Thyroid gland (tissue), 4 donors: ENCODE results near the gene PIGR. TPM values are rescaled to one million over a fixed set of nuclear protein-coding genes. Genes with fewer than 3 reads are reported as not detected.

ENCODE experiments used
- DNase-seq, 2 donors: peaks; one replicate each; pipeline ENCODE4 v3.0.0-alpha.2; 2019
- H3K27ac ChIP-seq, 3 donors: fragments of 200-600 bp; sonication (generic); 1 replicate in 2 of 3; 2 replicates in 1 of 3; pipeline ENCODE4 v1.5.1; 2016 to 2019; ENCODE audit warnings: mild to moderate bottlenecking in 1 of 3, moderate library complexity in 1 of 3
- H3K27me3 ChIP-seq: fragments of 200-600 bp; sonication (generic); one replicate; pipeline ENCODE4 v1.5.1; 2019
- H3K36me3 ChIP-seq, 2 donors: fragments of 200-600 bp; sonication (generic); one replicate each; pipeline ENCODE4 v1.5.1; 2016 to 2019
- H3K4me1 ChIP-seq, 2 donors: fragments of 200-600 bp; sonication (generic); one replicate each; pipeline ENCODE4 v1.5.1; 2017 to 2019
- H3K4me3 ChIP-seq, 3 donors: fragments of 200-600 bp; sonication (generic); replicated peaks in 1 of 3; 1 replicate in 2 of 3; 2 replicates in 1 of 3; pipeline ENCODE4 v1.5.1; 2016; ENCODE audit warnings: mild to moderate bottlenecking in 1 of 3
- H3K9me3 ChIP-seq: fragments of 200-600 bp; sonication (generic); one replicate; pipeline ENCODE4 v1.5.1; 2017
- POLR2A ChIP-seq, 2 donors: fragments of 450-650 bp; IDR thresholded peaks; one replicate each; pipeline ENCODE4 v1.6.1; 2017; ENCODE audit warnings: antibody characterized with exemption in 2 of 2, mild to moderate bottlenecking in 2 of 2, moderate library complexity in 1 of 2
- WGBS, 2 donors: methylation state at CpG; one replicate each; pipeline ENCODE4 v1.1.5; 2017; 5-methylcytosine and 5-hydroxymethylcytosine counted together
- intact Hi-C: fragments of 100-400 bp; cut with DNase I; formaldehyde crosslinking; loops from one replicate; pipeline ENCODE4 v1.15.1; 2023
- total RNA-seq, 4 donors: library from RNA; depleted of rRNA; stranded (reverse); fragments of >200 nt; gene quantifications; one replicate each; pipeline ENCODE4 v1.2.3, GENCODE V29; 2016
- TF ChIP-seq, protein P1 (sequence below), 6 experiments: fragments of 200-600 bp in 3 of 6; fragments of 450-650 bp in 3 of 6; sonication (generic) in 3 of 6; IDR thresholded peaks; one replicate each; pipeline ENCODE4 v1.5.1; 2016 to 2019; ENCODE audit warnings: antibody characterized with exemption in 6 of 6, mild to moderate bottlenecking in 2 of 6, inconsistent platforms in 1 of 6, moderate library complexity in 1 of 6

PIGR gene
- total RNA-seq, 4 donors from 2014 or later = 0.11 to 1.2 (median 0.75) TPM; not detected in 1

DNA sequence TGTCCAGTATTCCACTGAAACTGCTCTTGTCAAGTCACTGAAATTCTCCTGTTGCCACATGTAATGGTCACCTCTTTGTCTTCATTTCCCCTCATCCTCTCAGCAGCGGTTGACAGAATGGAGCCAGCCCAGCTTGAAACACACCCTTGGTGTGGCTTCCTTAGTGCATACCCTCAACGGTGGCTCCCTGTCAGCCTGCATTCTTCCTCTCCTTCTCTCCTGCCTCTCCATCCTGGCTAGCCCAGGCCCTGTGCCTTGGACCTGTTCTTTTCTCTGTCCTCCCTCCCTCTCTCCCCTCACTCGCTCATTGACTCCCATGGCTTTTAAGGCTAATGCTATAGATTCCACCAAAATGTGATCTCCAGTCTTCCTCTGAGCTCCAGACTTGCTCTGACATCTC is 28.2 kb downstream of the PIGR start:
- Histone ChIP-seq H3K27me3 (no peaks in the 10 kb centered on the region), H3K36me3 (no peaks in the 10 kb centered on the region), H3K4me1 (no peaks in the 10 kb centered on the region), H3K9me3 (no peaks in the 10 kb centered on the region), H3K4me3 (no peak overlapping the region), H3K27ac (no peak overlapping the region)
- 77 to 78% methylated on average over 3 of the region's 3 CpGs for WGBS, 2 donors
- TF ChIP-seq, protein P1, sequence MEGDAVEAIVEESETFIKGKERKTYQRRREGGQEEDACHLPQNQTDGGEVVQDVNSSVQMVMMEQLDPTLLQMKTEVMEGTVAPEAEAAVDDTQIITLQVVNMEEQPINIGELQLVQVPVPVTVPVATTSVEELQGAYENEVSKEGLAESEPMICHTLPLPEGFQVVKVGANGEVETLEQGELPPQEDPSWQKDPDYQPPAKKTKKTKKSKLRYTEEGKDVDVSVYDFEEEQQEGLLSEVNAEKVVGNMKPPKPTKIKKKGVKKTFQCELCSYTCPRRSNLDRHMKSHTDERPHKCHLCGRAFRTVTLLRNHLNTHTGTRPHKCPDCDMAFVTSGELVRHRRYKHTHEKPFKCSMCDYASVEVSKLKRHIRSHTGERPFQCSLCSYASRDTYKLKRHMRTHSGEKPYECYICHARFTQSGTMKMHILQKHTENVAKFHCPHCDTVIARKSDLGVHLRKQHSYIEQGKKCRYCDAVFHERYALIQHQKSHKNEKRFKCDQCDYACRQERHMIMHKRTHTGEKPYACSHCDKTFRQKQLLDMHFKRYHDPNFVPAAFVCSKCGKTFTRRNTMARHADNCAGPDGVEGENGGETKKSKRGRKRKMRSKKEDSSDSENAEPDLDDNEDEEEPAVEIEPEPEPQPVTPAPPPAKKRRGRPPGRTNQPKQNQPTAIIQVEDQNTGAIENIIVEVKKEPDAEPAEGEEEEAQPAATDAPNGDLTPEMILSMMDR (IDR thresholded peaks at IDR 0.05) = no peak
- no peak for TF ChIP-seq POLR2A (IDR thresholded peaks at IDR 0.05)
- intact Hi-C loops = loop anchor here (10.0 kb wide), 2 partner anchors 283 to 433 kb away; partner anchors contain the start of gene DYRK3
- DNase-seq = no peak

DNA sequence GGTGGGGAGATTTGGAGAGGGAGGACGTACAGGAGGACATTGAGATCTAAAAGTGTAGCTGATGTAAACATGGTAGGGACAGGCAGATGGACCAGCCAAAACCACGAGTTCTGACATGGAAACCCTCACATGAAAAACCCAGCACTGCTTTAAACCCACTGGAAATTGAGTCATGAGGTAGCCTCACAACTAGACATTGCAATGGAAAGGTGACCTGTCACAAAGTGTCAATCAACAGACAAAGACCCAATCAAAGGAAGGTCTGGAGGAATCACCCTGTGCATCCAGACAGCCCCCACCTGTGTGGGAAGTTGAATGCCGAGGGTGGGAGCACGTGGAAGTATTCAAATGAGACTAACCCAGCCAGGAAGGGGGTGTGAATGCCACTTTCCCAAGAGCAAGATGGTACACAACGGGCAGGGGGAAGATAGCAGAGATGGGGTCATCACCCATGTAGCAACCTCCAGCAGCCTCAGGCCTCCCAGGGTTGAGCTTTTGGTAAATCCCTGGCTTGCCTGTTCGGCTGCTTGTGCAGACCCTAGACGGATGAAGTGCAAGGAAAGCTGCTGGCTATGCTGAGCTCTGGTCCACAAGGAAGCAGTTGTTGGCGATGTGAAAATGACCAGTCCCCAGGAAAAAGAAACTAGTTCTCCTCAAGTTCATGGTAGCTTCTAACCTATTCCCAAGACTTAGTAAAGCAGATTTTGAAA is 30.1 kb downstream of the PIGR start:
- WGBS, 2 donors = 79 to 82% methylated on average over 8 of the region's 8 CpGs
- no peaks in the 10 kb centered on the region for H3K4me1 ChIP-seq
- H3K4me3 ChIP-seq = no peak overlapping the region
- H3K36me3 ChIP-seq = no peaks in the 10 kb centered on the region
- intact Hi-C loops = loop anchor here (10.0 kb wide), 2 partner anchors 281 to 431 kb away; partner anchors contain the start of gene DYRK3
- H3K27ac ChIP-seq = no peak overlapping the region
- TF ChIP-seq, protein P1 (IDR thresholded peaks at IDR 0.05) = no peak
- no peak for TF ChIP-seq POLR2A (IDR thresholded peaks at IDR 0.05)
- no peaks in the 10 kb centered on the region for H3K27me3 ChIP-seq
- no peaks in the 10 kb centered on the region for H3K9me3 ChIP-seq
- DNase-seq = no peak

DNA sequence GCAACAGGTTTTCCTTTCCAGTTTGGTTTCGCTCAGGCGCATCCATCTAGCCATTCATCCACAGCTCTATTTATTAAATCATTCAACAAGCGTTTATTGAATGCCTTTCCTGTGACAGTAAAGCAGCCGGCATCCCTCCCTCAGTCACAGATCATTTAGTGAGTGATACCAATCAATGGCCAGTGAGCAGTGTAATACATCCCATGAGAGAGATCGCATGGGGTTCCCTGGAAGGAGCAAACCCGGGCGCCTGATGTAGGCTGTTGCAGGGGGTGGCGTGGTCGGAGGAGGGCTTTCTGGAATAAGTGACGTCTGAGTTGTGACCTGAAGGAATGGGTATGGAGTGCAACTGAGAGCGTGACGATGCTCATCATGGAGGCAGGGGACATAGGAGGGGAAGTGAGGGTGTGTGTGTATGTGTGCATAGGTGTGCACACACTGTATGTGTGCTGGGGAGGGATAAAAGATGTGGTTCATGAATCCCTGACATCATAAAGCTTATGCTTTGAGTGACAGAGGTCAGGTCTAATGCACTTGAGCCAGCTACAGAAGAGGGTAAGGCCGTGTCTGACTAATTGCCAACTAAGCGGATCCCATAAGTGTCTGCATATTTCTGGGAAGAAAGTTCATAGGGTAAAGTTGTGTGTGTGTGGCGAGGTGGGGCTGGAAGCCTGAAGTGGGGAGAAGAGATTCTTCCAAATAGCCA is 31.1 kb downstream of the PIGR start:
- H3K9me3 ChIP-seq = no peaks in the 10 kb centered on the region
- WGBS, 2 donors = 86 to 88% methylated on average over 15 of the region's 15 CpGs
- TF ChIP-seq, protein P1 (IDR thresholded peaks at IDR 0.05) = no peak
- TF ChIP-seq POLR2A (IDR thresholded peaks at IDR 0.05) = no peak
- intact Hi-C loops = loop anchor here (10.0 kb wide), 2 partner anchors 280 to 430 kb away; partner anchors contain the start of gene DYRK3
- no peaks in the 10 kb centered on the region for H3K36me3 ChIP-seq
- H3K27me3 ChIP-seq = no peaks in the 10 kb centered on the region
- H3K4me1 ChIP-seq = peaks cover 0 to 8% of the 10 kb centered on the region in 2 donors
- no peak overlapping the region for H3K4me3 ChIP-seq
- no peak overlapping the region for H3K27ac ChIP-seq
- DNase-seq = no peak

DNA sequence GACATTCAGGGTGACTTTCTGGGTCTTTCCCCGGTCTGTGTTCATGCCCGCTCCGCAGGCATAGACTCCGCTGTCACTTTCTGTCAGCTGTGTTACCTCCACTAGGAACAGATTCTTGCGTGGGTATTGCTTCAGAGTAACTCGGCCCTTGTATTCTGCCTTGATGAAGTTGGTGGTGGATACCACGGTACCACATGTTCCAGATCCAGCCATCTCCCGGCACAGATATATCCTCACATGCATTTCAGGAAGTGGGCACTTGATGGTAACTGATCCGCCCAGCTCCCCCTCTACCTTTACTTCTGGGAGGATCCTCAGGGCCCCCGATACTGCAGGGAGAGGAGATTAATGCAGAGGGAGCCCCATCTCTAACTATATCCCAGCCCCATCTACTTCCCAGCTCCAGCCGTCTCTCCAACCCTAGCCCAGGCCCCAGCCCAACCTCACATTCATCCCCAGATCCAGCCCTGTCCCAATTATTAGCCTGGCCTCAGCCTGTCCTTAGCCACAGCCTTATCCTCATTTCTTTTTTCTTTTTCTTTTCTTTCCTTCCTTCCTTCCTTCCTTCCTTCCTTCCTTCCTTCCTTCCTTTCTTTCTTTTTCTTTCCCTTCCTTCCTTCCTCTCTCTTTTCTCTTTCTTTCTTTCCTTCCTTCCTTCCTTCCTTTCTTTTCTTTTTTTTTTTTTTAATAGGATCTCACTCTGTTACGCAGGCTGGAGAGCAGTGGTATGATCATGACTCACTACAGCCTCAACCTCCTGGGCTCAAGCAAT is 32.3 kb downstream of the PIGR start:
- H3K9me3 ChIP-seq = no peaks in the 10 kb centered on the region
- DNase-seq = no peak
- peaks cover under 1 to 20% of the 10 kb centered on the region in 2 donors for H3K4me1 ChIP-seq
- H3K27me3 ChIP-seq = no peaks in the 10 kb centered on the region
- H3K27ac ChIP-seq = no peak overlapping the region
- H3K4me3 ChIP-seq = no peak overlapping the region
- TF ChIP-seq, protein P1 (IDR thresholded peaks at IDR 0.05) = no peak
- TF ChIP-seq POLR2A (IDR thresholded peaks at IDR 0.05) = no peak
- 81 to 87% methylated on average over 12 of the region's 12 CpGs for WGBS, 2 donors
- no peaks in the 10 kb centered on the region for H3K36me3 ChIP-seq
- intact Hi-C loops = loop anchor here (5.0 to 10.0 kb wide), 4 partner anchors 52 to 429 kb away; partner anchors contain the start of gene DYRK3
